ENCODE measurements around the gene PRTN3.

DNA sequence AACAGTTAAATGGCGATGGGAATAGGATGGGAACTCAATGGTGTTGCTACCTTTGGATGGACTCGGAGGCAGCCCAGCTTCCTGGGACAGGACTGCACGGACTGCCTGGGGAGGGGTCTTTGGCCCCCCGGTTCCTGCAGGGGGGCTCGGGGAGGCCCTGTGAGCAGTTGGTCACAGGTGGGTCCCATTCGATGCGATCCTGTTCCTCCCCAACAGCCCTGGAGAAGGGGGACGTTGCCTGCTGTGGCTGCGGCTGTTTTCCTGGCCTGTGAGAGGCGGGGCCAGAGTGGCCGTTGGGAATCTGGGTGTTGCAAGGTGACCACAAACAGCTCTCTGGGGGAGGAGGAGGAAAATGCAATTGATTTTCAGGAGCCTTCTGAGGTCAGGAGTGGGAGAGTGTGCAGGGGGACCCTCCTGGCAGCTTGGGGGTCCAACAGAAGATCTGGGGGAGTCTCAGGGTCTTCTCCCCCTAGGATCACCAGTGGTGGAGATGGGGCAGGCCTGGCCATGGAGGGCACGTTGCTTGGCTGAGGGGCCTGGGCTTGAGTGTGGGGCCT lies 17.2 kb upstream of the PRTN3 start:
- TF ChIP-seq CTCF (conservative IDR thresholded peaks at IDR 0.05) (no peak), ZFX (IDR thresholded peaks at IDR 0.05) (no peak)

Data from C4-2B (cell line).